HG03460 (cell line): Measurements from ENCODE around the gene C10orf67.

Experiments used
- ATAC-seq: cut with Tn5 transposase; IDR thresholded peaks from one replicate; pipeline ENCODE4 v1.9.1; 2021; ENCODE audit not compliant: unreplicated experiment

C10orf67 gene

DNA sequence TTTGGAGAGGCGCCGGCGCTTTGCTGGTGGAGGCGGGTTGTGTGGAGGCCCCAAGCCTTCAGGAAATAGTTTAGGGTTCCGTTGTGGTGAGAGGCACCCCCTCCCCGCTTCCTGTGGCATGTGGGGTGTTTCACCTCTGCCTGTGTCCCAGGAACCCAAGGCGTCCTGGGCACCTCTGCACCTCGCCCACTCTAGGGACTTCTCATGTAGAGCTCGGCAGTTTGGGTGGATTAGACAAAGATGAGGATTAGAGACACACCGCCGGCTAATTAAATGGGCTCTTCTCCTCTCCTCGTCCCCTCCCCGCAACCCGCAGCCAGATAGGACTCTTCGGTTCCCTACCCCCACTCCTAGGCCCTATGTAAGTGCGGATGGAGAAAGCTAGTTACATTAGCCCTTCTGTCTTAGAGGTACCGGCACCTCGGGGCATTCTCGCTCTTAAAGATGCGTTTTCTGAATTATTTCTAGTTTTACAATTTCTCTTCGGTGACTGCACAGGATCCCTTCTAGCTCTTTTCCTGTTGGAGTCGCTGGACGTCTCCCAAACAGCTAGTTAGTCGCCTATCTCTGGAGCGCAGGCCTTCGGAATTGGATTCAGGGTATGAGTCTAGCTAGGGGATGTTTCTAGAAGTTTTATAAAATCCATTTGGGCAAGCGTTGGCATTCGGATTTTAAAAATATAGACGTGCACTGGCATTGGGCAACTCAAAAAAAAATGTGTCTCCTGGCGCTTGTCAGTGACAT lies 144.7 kb downstream of the C10orf67 start:
- no peak for ATAC-seq

DNA sequence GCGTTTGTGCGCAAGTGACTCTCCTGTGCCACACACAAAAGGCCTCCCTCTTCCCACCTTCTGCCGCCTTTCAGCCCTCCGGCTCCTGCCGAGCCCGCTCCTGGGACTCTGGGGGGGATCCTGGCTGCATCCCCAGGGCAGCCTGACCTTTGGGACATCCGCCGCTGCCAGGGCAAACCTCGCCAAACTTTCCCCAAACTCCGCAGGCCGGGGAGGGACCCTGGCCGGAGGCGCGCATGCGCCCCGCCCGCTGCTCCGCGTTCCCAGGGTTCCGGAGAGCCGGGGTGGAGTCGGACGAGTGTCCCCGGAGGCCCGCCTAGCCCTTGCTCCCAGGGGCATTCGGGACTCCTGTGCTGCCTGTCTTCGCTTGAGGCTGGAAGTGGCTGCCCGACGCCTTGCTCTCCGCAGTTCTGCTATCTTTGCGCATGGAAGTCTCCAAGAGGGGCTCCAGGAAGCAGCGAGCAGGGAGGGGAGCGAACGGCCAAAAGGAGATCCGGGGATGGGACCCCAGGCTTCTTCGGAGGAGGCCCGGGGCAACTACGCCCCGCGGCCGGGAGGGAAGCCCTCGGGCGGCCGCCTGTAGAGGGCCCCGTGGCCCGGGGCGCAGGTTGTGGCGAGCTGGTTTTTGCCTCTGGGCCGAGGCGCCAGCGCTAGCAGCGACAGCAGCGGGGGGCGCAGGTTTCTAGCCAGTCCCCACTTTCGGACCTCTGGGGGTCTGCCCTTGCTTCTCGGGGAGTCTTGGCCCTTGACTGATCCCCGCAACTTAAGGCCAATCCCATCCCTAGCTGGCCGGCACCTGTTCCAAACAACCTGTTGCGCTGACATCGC lies 145.4 kb downstream of the C10orf67 start:
- no peak for ATAC-seq

DNA sequence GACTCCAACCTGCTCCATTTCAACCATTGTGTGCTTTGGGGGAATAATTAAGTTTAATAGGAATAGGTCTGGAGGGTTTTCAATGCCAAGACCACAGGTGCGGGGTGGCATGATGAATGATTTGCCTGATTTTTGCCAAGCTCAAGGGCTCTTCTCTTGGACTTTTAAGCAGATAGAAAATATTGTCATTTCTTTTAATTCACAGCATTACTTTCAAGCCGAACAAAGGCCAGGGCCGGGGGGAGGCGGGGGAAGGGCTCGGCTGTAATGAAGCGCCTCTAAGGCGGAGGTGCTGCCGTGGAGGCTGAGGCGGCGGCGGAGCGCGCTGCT lies 146.0 kb downstream of the C10orf67 start:
- no peak for ATAC-seq

DNA sequence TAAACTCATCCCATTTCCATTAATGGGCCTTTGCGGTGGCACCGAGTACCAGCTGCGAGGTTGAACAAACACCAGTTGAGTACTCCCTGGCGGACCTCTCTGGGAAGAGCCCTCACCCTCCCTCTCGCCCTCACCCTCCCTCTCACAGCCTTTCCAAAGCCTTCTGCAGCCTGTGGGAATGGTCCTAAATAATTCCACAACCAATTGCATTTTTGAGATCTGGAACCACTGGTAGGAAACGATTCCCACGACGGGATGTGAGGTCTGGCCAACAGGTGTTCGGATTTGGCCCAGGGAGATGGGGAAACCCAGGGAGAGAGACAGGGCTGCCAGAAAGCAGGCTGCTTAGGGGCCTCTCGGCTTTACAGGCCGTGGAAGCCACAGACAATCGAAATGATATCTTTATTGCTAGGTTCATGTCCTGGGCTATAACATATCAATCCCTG lies 147.2 kb downstream of the C10orf67 start:
- no peak for ATAC-seq

DNA sequence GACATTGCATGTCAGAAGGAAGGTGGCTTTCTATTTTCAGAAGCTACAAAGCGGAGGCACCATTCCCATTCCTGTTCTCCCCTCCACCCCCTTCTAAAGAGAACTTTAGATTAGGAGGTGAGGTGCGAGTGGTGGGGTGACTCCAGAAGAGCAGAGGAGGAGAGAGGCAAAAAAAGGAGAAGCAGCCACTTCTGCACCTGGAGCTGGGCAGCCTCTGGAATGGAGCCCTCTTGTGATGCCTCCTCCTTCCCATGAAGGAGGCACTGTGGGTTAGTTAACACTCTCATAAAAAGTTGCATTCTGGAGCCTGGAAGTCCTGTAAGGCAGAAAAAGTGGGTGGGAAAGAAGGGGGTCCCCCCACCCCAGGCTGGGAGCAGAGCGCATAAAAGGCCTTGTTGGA lies 147.7 kb downstream of the C10orf67 start:
- ATAC-seq, result no peak

DNA sequence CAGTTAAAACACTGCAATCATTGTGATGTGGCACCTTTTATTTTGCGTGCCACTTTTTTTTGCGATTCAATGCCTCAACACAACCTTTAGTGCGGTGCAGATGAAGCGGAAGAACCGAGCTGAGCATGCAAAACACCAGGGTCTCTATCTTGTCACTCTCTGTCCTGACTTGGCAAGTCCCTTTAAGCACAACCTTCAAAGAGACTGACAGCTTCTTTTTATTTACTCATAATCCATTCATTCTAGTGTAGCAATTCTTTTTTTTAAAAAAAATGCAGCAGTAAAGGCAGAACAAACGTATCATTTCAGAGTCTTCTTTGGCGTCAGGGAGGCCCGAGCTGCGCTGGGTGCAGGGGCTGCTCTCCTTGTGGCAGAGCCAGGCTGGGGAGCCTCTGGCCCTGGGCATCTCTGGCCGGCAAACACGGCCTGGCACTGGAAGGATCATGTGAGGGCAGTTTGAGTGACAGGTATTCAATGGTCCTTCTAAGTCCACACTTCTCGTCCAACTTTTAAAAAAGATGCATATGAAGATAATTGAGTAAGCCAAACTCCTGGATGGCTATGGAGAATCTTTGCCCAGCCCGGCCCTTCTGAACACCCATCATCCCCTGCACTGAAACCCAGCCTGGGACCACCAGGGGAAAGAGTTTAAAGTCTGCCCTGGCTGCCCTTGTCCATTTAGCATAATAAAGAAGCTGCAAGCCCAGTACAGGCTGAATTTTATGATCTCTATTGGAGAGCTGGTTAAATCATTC lies 148.6 kb downstream of the C10orf67 start:
- ATAC-seq, result no peak

DNA sequence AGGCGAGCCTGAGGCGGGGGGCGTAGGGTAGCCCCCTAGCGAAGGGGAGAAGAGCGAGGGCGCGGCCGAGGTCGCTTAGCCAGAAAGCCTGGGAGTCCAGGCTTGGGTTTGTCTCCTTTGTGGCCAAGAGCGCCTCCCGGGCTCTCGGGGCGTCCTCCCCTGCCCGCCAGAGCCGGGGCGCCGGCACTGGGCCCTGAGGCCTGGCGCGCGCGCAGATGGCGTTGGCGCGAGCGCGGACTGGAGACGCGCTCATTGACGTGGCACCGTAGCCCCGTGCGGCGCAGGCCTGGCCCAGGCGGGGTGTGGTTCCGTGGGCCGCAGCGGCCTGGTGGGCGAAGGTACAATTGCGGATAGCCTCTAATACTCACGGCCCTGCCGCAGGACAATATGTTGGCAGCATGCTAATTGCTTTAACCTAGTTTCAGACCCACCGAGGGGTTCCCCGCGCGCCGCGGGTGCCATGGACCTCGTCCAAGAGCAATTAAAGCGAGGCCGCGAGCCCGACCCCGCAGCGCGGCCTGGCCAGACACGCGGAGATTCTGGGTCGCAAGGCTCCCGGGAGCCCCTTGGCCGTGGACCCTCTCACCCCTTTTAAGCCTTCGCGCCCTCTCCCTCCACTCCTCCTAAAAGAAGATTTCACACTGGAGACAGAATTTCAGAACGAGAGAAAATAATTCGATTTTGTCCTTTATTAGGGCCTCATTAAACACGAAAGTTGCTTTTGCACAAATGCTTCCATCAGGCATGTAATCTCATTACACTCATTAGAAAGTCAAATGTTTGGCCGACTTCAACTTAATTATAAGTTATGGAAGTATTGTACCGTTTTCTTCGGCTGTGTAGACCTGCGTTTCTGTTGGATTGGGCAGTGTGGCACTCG lies 149.4 kb downstream of the C10orf67 start:
- ATAC-seq, result no peak

DNA sequence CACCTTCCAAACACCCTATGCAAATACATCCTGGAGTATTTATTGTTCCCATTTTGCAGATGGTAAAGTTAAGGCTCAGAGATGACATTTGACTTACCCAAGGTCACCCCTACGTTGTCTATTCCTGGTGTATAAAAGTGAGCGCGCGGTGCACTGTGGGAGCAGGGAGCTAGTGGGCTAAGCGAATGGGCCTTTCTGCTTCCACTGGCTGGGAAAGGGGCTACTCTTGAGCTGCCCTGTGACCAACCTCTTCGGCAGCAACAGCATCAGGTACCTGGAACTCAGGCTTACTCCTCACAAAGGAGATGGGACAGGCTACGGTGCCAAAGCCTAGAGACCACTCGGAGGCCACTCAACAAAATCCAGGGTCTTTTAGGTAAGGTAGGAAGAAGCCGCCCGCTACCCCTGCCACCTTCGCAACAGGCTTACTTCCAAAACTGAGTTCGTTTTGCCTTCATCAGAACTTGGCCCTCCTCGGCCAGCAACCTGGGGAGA lies 150.1 kb downstream of the C10orf67 start:
- no peak for ATAC-seq

DNA sequence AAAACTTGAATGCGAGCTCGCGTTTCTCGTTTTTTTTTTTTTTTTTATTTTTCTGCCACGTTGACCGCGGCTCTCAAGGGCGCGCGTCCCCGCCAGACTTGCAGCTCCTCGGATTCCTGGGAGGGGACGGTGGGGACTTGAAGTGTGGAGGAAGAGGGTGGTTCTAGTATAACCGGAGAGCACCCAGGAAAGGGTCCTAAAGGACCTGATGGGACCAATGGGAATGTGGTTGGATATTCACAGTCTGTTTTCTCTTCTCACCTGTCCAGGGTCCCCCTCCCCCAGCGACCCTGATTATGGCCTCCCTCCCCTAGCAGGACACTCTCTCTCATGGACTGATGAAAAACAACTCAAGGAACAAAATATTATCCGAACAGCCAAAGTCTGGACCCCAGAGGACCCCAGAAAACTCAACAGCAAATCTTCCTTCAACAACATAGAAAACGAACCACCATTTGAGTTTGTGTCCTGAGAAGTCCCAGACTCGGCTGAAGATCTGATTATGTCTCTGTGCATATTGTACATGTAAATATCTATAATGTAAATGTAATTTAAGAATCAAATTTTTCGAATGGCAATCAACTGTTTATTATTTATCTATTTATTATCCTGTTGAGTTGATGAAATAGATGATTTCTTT lies 151.0 kb downstream of the C10orf67 start:
- no peak for ATAC-seq

DNA sequence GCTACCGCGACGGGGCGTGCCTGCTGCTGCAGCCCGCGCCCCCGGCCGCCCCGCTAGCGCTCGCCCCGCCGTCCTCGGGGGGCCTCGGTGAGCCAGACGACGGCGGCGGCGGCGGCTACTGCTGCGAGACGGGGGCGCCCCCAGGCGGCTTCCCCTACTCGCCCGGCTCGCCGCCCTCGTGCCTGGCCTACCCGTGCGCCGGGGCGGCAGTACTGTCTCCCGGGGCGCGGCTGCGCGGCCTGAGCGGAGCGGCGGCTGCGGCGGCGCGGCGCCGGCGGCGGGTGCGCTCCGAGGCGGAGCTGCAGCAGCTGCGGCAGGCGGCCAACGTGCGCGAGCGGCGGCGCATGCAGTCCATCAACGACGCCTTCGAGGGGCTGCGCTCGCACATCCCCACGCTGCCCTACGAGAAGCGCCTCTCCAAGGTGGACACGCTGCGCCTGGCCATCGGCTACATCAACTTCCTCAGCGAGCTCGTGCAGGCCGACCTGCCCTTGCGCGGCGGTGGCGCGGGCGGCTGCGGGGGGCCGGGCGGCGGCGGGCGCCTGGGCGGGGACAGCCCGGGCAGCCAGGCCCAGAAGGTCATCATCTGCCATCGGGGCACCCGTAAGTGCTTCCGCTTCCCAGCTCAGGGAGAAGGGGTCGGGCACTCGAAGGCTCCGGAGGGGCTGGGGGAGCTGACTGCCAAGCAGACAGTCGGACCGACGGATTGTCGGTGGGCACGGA lies 151.7 kb downstream of the C10orf67 start:
- ATAC-seq, result no peak

DNA sequence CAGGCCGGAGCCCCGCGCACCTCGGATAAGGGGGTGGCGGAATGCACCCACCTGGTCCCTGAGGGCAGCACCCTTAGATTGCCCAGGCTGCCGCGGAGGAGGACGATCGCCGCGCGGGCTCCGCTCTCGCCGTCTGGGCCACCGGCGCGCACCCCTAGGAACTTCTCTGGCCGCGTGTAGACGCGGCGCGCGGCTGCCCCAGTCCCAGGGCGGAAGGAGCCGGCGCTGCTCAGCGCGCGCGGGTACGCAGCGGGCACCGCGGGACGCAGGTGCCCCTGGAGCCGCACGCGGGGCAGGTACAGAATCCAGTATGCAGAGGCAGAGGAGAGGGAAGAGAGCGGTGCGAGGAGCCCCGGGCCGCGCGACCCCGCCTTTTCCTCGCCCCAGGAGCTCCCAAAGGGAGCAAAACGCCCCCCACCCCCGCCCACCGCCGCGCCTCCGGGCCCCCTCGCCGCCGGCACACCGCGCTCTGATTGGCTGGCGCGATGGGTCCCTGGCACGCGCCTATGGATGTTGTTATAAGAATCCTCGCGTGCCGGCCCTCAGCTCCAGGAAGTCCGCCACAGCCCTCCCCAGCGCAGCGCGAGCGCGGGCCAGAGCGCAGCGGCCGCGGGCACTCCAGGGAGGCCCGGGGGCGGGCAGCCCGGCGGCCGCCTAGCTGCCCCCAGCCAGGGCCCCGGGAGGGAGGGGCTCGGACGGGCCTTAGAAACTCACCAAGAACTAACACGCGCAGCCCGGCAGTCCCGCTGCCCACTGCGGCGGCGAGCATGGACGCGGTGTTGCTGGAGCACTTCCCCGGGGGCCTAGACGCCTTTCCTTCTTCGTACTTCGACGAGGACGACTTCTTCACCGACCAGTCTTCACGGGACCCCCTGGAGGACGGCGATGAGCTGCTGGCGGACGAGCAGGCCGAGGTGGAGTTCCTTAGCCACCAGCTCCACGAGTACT lies 152.6 kb downstream of the C10orf67 start, which contains the start of gene PTF1A:
TSS of gene PTF1A (plus strand) at position 549 of the 948 bp plus-strand sequence. CDS start at position 768, 219 bp downstream.
- no peak for ATAC-seq

DNA sequence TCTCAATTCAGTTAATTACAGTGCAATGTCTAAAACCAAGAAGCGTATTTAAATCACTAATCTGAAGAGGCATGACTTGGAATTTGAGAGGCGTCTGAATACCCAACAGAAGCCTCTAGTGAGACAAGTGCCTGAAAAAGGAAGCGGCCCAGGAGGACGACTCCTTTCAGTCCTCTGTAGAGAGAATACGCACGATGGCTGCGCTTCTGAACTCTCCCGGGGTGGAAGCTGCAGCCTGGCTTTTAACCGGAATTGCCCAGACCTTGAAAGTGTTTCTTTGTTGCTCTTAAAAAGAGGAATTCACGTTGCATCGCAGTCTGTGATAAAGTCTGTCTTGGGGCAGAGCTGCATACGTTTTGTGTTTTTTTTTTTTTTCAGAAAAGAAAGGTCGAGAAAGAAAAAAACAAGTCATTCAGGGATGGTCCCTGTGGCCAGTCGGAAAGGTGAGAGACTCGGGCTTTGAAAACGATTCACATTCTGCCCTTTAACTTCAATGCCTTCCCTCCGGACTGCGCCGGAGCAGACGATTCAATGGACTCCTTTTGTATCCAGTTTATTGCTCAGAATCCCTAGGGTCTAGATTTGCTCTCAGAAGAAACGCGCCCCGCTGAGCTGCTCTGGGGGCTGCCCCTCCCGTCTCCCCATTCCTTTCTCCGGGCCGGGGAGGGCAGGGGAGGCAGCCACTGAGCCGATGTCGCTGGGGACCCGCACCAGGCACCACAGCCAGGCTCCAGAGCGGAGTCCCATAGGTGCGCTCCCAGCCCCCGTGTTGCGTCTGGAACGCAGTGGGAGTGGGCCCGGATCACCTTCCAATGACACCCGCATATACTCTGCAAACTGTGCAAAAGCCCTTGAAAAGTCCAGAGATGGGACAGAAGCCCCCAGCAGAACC lies 153.5 kb downstream of the C10orf67 start:
- ATAC-seq, result no peak

DNA sequence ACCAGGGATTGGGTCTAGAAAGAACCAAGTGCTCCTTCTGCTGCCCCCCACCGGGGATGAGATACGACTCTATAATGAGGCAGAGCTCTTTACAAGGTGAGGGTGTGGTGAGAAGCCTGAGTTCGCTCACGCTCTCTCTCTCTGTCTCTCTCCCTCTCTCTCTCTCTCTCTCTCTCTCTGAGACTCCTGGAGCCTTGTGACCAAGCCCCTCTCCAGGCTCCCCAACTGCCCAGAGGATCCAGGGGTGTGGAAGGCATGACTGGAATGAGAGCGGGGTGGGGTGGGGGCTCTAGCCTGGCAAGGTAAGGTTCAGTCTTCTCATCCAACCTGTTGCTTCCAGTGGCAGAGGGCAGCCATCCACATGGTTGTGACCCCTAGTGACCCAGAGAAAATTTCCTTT lies 155.6 kb downstream of the C10orf67 start:
- no peak for ATAC-seq

DNA sequence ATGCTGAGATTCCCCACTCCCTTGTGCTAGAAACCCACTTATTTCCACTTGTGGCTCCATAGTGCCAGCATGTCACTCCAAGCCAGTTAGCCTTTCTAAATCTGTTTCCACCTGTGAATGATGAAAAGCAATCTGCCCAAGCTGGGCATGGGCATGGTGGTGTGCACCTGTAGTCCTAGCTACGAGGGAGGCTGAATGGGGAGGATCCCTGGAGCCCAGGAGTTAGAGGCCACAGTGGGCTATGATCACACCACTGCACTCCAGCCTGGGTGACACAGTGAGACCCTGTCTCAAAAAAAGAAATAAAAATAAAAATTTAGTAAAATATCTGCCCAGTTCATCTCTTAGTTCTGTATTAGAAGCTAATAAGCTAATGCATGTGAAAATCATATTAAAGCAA lies 157.4 kb downstream of the C10orf67 start:
- ATAC-seq, result no peak

DNA sequence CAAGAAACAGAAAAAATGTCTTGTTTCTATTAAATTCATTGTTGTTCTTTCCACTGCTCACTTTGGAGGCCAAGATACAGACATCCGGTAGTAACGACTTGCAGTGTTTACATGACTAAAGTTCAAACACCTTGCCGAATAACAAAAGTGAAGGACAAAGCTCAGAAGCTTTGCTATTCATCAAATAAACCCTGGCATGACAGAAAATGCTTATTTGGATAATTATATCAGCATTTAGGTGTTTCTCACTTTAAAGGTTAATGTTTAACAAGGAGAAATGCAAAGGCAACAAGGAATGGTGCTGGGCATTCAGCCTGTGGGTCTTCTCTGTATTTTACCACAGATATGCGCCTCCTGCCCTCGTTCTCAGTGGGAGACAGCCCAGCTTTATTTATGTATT lies 157.9 kb downstream of the C10orf67 start:
- ATAC-seq, result no peak

DNA sequence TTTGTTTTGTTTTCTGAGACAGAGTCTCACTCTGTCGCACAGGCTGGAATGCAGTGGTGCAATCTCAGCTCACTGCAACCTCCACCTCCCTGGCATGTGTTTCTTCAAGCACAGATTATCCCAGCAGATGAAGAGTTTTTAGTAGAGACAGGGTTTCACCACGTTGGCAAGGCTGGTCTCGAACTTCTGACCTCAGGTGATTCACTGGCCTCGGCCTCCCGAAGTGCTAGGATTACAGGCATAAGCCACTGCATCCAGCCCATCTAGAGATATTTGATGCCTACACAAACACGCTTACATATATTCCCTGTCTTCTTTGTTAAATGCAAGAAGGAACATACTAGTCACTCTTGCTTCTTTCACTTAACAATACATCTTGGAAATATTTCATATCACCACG lies 158.4 kb downstream of the C10orf67 start:
- ATAC-seq, result no peak

DNA sequence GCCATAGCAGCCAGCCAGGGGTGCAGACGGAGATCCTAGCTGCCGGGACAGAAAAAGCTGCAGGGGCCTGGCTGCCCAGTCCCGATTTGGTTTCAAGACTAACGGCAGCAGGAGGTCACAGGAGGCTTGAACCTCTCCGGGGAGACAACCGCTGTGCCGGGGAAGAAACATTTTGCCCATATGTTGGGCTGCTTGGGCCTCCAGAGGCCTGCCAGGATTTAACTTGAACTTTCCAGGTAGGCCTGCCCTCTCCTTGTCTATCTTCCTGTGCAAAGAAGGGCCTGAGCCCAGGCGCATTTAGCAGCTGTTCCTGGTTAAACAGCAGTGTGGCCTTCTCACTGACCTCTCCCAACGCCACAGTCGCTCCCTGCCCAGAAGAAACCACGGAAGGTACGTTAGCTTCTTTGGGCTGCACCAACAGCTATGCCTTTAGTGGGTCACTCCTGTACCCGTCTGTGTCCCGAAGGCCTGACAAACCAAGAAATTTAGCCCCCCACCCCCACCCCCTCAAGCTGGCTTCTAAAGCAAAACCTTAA lies 169.6 kb downstream of the C10orf67 start:
- ATAC-seq, result no peak
